ENCODE data around the gene CBX8.

- TF ChIP-seq, protein P1, sequence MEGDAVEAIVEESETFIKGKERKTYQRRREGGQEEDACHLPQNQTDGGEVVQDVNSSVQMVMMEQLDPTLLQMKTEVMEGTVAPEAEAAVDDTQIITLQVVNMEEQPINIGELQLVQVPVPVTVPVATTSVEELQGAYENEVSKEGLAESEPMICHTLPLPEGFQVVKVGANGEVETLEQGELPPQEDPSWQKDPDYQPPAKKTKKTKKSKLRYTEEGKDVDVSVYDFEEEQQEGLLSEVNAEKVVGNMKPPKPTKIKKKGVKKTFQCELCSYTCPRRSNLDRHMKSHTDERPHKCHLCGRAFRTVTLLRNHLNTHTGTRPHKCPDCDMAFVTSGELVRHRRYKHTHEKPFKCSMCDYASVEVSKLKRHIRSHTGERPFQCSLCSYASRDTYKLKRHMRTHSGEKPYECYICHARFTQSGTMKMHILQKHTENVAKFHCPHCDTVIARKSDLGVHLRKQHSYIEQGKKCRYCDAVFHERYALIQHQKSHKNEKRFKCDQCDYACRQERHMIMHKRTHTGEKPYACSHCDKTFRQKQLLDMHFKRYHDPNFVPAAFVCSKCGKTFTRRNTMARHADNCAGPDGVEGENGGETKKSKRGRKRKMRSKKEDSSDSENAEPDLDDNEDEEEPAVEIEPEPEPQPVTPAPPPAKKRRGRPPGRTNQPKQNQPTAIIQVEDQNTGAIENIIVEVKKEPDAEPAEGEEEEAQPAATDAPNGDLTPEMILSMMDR (conservative IDR thresholded peaks at IDR 0.05) = no peak
- no peak for TF ChIP-seq ZFX (IDR thresholded peaks at IDR 0.05)
Measured at GRCh38 chr17:79813297-79814126, 16.6 kb upstream of the CBX8 start.

Data from C4-2B (cell line).